ENCODE measurements around the gene RFLNA. TPM values are rescaled to one million over a fixed set of nuclear protein-coding genes. Genes with fewer than 3 reads are reported as not detected.

Gene RFLNA, protein sequence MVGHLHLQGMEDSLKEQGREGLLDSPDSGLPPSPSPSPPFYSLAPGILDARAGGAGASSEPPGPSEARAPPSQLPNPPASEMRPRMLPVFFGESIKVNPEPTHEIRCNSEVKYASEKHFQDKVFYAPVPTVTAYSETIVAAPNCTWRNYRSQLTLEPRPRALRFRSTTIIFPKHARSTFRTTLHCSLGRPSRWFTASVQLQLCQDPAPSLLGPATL
- total RNA-seq, result 0.10 TPM
- long read RNA-seq, result 0 reads

DNA sequence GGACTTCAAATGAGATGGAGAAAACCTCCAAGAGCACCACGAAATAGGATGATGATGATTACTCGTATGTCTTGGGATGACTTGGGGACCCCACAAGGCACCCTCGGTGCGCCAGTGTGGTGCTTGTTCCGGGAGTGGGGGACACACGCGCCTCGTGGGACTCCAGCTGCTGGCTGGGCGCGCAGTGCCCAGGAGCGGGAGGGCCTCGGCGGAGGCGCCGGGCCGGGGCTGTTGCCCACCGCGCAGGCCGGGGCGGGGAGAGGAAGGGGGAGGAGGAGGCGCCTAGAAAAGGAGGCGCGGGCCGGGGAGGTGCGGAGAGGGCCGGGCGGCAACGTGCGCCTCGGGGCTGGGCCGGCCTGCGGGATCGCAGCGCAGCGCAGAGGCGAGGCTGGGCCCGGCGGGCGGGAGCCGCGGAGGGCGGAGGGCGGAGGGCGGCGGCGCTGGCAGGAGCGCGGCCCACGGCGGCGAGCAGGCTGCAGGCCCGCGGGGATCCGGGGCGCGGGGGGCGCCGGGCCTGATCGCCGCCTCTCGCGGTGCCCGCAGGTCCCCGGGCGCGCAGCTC lies at the start of gene RFLNA:
TSS of gene RFLNA (plus strand) at position 314 of the 562 bp plus-strand sequence. CDS start 337 bp downstream, outside the sequence.
- intact Hi-C loops (cut with micrococcal nuclease), result no loop called here
- ATAC-seq (peak; percentile 79), DNase-seq (no peak)

DNA sequence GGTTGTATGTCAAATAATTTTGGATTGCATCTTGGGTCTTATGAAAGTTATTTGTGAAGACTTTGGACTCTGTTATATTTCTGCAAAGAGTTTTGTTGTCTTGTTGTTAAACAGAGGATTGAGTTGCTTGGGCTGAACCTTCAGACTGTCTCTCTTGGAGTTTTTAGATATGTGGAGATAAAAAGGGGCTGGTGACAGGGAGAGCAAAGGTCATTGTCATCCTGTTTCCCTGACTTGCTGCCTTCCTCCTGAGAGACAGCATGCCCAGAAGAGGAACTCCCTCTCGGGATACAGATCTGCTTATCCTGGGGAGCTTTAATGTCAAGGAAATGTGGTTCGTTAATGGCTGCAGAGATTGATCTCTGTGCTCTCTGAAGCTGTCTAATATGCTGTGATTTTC lies 47.6 kb upstream of the RFLNA start:
- no peak for ATAC-seq
- intact Hi-C loops (cut with micrococcal nuclease), result no loop called here
- DNase-seq, result no peak

DNA sequence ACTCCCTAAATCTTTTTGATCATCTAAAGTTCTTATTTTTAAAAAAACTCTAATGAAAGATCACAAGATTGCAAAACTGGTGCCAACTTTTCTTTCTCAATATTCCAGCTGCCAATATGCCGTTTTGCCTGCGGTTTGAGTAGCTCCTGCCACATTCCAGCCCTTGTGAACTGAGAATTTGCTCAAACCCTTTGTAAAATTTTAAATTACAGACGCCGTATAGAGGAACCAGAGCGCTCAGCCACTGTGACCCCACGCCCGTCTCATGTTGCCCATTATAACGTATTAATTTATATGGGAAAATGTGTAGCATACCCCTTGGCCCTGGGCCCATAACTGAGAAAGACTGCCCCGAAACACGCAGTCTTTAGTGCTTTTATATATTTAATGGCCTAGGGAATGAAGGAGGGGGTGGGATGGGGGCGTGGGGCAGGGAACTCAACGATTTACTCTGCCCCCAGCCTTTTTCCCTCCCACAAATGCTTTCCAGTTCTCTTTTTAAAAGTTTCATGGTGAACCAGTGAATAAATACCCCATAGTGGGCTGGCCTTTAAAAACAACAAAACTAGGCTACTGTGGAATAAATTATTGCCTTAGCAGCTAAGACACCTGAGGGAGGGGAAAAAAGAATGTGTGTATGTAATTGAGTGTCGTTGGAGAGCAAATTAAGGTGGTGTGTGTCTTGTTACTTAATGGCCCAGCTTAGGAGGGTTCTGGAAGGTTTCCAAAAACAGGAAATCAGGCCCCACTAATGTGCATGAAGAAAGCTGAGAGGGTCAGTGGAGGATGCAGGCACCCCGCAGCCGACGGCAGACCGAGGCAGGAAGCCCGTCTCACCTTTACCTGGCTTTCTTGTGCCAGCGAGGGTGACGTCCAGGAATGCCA lies 45.7 kb upstream of the RFLNA start:
- intact Hi-C loops (cut with micrococcal nuclease), result no loop called here
- ATAC-seq (no peak), DNase-seq (no peak)

DNA sequence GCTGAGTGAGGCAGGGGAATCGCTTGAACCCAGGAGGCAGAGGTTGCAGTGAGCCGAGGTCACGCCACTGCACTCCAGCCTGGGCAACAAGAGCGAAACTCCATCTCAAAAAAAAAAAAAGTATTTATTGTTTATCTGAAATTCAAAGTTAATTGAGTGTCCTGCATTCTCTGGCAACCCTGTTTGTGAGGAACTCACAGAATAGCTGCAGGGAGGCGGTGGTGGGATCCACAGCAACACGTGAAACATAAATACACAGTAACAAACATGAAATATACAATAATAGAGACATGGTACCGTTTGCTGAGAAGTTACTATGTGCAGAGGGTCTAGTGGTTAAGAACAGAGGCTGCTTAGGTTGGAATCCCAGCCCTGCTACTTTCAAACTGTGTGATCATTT lies 43.7 kb upstream of the RFLNA start:
- ATAC-seq, result no peak
- intact Hi-C loops (cut with micrococcal nuclease), result no loop called here
- DNase-seq, result no peak

DNA sequence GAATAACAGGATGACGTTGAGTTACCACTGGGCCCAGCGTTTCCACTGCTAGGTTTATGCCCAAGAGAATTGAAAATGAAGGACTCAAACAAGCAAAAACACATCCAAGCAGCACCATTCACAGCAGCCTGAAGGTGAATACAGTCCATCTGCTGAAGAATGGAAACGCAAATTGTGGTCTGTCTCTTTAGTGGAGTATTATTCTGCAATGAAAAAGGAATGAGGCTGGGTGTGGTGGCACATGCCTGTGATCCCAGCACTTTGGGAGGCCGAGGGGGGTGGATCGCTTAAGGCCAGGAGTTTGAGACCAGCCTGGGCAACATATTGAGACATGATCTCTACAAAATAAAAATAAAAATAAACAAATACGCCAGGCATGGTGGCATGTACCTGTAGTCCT lies 41.9 kb upstream of the RFLNA start:
- DNase-seq (no peak), ATAC-seq (no peak)
- intact Hi-C loops (cut with micrococcal nuclease), result no loop called here

DNA sequence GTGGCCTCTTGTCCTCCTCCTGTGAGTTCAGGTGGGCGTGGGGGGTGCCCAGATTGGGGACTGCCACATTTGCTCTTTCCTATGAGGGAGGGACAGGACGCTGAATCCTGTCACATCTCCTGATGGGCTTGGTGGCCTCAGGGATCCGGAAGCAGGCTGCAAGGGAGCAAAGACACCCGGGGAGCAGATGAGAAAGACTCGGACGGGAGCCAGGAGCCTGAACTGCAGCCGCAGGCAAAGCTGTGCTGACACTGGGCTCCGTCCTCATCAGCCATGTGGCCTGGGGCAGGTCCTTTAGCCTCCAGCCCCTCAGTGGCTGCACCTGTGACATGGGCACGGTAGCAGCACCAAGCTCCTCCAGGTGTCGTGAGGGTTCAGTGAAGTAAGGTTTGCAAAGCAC lies 40.8 kb upstream of the RFLNA start:
- no peak for ATAC-seq
- intact Hi-C loops (cut with micrococcal nuclease), result no loop called here
- DNase-seq, result no peak

DNA sequence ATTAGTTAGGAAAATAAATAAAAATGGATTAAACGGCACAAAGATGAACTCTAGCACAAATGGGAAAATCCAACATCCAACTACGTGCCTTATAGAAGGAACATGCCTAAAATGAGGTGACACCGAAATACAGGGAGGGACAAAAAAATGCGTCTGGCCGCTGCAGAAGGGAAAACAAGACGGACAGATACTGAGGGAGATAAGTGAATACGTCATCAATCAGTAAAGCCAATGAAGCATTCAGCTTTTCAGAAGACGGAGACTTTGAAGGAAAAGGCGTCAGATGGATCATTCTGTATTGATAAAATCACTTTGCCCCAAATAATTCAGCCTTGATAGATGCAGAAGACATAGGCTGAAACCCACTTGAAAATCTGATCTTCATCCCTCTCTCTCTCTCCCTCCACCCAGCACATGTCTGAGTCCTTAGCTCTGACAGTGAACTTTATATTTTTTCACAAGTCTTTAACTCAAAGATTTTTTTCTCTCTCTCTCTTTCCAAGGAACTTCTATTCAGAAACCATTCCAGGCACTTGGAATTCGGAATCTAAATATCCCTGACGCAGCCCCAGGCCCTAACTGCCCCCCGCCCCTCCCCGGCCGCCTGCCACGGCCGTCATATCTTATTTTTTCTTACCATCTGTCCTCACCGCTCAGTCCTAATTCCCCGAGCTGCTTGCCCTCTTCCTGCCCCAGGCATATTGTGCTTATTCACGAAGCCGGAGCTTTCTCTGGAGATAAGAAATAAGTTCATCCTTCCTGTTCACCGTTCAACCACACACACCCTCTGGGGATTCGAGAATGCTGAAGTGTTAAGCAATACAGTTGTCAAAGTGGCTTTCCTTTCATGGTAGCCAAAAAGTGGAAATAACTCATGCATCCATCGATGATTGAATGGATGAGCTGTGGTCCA lies 35.5 kb upstream of the RFLNA start:
- DNase-seq, result no peak
- intact Hi-C loops (cut with micrococcal nuclease), result no loop called here
- no peak for ATAC-seq

DNA sequence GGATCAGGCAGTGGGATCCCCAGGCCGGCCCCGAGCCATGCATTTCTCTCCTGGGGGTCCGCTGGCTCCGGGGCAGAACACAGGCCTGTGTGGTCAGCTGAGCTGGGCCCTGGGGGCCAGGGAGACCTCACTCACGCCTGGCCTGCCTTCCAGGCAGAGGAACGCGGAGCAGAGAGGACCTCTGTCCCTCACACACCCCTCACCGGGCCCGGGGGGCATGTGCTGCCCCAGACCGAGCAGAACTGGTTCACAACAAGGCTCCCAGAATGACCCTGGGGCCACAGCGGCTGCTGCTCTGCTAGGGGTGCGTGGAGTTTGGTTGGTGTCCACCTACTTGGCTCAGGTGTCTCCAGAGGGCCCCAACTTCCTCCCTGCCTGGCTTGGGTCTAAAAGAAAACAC lies 33.0 kb upstream of the RFLNA start:
- no peak for ATAC-seq

DNA sequence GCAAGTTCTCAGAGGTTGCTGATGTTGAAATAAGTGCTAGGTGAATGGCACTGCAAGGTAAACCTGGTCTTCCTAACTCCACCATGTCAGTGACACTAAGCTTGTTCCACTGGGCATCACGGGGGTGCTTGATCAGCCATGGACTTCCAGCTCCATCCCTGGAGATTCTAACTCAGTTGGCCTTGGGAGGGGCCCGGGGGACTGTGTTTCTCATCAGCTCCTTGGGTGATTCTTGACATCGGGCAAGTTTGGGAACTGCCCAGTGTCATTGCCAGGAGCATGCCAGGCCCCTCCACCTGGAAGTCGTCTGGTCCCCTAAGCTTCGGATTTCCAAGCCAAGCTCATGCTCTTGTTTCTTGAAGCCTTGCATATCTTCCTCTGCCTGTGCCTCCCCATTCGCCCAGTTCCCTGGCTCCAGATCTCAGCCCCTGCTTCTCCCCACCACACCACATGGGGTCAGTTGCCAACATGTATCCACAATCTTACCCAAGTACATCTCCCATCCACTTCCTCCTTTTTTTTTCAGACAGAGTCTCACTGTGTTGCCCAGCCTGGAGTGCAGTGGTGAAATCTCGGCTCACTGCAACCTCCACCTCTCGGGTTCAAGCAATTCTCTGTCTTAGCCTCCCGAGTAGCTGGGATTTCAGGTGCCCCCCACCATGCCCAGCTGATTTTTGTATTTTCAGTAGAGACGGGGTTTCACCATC lies 30.7 kb upstream of the RFLNA start:
- intact Hi-C loops (cut with micrococcal nuclease), result no loop called here
- no peak for ATAC-seq
- no peak for DNase-seq

More for the DNA sequence above, 33.0 kb upstream of the RFLNA start:
- no peak for DNase-seq
- intact Hi-C loops (cut with micrococcal nuclease), result no loop called here

DNA sequence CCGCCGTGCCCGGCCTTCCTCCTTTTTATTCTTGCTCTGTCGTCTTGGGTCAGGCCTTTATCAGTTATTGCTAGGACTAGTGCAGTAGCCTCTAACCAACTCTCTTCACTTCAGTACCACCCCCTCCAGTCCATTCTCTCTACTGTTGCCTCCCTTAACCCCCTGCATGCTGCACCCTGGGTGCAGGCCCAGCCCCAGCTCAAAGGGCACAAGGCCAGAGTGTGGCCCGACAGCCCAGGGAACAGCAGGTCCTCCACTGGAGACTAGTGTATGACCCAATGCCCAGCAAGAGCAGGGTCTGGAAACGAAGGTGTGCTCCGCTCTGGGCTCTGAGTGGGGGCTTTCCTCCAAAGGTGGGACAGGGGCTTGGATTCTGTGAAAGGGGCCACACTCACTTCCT lies 30.0 kb upstream of the RFLNA start:
- DNase-seq (no peak), ATAC-seq (no peak)
- intact Hi-C loops (cut with micrococcal nuclease), result no loop called here

DNA sequence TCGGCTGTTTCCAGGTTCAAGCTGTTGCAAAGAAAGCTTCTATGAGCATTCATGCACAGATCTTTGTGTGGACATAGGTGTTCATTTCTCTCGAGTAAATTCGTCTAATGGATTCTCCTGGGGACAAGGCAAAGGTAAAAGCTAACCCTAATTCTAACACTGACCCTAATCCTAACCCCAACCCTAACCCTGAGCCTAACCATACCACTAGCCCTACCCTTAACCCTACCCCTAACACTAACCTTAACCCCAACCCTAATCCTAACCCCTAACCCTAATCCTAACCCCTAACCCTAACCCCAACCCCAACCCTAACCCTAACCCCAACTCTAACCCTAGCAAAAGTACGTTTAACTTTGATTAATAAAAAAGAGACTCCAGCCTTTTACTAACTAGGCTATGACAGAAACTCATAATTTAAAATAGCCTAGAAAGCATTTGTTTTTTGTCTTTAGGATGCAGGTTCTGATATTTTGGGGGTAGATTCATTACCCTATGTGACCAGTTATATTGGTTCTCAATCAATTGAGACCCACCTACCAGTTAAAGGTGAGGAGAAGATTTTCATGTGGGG lies 27.6 kb upstream of the RFLNA start:
- DNase-seq (no peak), ATAC-seq (no peak)
- intact Hi-C loops (cut with micrococcal nuclease), result no loop called here

DNA sequence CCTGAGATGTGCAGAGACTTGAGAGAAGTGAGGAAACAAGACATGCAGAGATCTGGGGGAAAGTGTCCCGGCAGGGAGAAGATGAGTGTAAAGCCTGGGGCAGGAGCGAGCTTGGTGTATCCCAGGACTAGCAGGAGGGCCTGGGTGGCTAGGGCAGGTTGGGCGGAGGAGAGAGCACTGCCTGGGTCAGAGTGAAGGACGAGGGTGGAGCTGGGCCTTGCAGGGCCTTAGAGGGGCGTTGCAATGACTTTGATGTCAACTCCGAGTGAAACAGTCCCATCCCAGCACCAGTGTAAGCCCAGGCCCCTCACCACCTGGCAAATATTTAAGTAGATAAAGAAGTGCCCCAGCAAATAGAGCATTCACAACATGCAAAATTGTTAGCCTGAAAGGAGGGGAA lies 24.2 kb upstream of the RFLNA start:
- intact Hi-C loops (cut with micrococcal nuclease), result no loop called here
- ATAC-seq (no peak), DNase-seq (no peak)

DNA sequence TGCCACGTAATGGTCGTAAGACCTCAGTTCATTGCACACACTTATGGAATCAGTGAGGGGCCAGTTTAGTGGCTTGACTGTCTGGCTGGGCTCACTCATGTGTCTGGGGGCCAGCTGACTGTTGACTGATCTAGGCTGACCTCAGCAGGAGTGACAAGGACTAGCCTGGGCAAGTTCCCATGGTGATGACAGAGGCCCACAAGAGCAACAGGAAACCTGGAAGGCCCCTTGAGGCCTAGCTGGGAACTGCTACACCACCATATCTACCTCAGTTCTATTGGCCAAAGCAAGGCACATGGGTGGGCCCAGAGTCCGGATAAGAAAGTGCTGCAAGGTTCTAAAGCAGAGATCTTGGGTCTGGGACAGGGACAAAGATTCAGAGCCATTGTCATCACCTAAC lies 21.3 kb upstream of the RFLNA start:
- ATAC-seq (no peak), DNase-seq (no peak)
- intact Hi-C loops (cut with micrococcal nuclease), result no loop called here

DNA sequence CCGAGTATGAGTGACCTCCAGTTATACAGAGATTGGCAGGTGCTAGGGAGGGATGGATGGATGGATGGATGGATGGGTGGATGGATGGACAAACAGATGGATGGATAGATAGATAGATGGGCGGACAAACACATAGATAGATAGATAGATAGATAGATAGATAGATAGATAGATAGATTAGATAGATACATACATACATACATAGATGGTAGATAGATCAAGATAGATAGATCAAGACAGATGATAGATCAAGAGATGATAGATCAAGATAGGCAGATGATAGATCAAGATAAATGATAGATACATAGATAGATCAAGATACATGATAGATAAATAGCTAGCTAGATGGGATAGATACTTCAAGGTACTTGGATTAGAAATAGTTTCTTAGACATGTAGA lies 18.6 kb upstream of the RFLNA start:
- DNase-seq, result no peak
- intact Hi-C loops (cut with micrococcal nuclease), result no loop called here
- ATAC-seq, result no peak

DNA sequence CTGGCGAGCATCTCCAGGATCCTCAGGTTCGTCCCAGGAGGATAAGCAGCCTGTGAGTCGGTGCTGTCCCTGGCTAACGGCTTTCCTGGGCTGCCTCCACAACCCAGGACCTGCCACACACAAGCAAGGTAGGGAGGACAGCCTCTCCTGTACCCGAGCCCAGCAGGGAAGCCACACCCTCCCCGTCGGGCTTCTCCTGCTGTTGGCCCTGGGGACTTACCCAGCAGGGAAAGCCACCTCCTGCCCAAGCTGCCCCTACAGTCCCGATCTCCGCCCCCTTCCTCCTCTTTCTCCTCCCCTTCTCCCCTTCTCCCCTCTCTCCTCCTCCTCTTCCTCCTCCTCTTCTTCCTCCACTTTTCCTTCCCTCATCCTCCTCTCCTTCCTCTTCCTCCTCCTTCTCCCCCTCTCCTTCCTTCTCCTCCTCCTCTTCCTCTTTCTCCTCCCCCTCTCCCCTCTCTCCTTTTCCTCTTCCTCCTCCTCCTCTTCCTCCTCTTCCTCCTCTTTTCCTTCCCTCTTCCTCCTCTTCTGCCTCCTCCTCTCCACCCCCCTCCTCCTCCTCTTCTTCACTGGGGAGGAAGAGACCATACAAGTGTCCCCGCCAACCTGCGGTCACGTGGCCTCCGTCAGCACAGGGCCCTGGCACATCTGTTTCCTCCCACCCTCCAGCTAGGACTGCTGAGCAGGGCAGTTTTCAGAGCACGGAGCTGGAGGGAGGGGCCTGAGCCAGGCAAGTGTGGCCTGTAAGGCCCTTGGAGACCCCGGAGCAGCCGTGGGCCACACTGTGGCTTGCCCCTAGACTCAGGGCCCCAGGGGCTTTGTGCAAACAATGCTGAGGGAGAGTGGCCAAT lies 17.3 kb upstream of the RFLNA start:
- intact Hi-C loops (cut with micrococcal nuclease), result no loop called here
- DNase-seq (no peak), ATAC-seq (no peak)

DNA sequence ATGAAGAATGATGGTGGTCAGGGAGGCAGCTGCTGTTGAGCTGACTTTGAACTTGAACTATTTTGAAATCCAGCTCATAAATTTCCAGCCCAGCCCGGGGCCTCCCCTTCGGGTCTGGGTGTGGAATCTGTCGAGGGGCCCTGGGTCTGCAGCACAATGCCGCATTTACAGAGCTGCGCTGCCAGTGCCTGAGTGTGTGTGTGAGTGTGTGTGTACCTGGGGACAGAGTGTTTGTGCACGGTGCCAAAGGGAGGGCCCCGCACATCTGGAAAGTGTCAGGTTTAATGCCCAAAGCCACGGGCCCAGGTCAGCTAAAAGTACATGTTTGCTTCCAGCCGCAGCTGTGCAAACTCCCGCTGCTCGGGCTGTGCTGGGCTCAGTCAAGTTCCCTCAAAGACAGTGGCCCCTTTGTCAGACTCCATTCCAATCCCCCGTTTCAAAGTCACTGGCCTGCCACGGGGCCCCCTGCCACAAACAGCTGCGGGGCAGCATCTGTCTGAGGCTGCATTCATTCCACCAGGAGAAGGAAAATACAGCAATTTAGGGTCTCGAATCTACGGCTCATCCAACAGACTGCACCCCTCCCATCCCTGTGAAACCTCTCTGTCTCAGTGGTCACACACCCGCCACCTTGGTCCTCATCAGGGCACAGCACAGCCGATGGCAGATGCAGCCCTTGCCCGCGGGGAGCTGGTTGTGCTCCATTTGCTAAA lies 16.3 kb upstream of the RFLNA start:
- intact Hi-C loops (cut with micrococcal nuclease), result no loop called here
- ATAC-seq, result no peak

DNA sequence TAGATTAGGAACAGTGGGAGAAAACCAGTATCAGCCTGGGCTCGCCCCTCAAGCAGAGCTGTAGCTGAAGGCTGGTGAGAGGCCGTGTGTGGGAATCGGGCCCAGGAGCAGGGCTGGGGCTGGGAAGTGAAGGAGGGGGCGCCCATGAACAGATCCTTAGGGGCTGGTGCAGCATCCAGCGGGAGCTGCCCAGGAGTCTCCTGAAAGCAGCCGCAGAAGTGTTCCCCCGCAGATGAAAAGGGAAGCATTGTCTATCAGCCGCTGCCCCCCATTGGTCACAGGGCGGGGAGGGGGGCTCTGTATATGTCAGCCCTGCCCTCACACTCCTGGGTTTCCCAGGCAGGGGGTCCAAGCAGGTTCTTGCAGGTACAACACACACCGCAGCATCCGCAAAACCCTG lies 15.6 kb upstream of the RFLNA start:
- intact Hi-C loops (cut with micrococcal nuclease), result no loop called here
- ATAC-seq, result no peak
- DNase-seq, result no peak

More for the DNA sequence above, 16.3 kb upstream of the RFLNA start:
- no peak for DNase-seq
